Breast epithelium (tissue), 3 donors: ENCODE results near the gene TCP11L2.

Experiments used
- POLR2A ChIP-seq: fragments of 450-650 bp; IDR thresholded peaks from one replicate; pipeline ENCODE4 v1.6.1; 2016; ENCODE audit warnings: antibody characterized with exemption, mild to moderate bottlenecking, moderate library complexity
- TF ChIP-seq, protein P1 (sequence below), 3 donors: fragments of 450-650 bp; IDR thresholded peaks; one replicate each; pipeline ENCODE4 v1.5.1; 2016 to 2017; ENCODE audit warnings: antibody characterized with exemption in 3 of 3, mild to moderate bottlenecking in 3 of 3, moderate library complexity in 3 of 3

DNA sequence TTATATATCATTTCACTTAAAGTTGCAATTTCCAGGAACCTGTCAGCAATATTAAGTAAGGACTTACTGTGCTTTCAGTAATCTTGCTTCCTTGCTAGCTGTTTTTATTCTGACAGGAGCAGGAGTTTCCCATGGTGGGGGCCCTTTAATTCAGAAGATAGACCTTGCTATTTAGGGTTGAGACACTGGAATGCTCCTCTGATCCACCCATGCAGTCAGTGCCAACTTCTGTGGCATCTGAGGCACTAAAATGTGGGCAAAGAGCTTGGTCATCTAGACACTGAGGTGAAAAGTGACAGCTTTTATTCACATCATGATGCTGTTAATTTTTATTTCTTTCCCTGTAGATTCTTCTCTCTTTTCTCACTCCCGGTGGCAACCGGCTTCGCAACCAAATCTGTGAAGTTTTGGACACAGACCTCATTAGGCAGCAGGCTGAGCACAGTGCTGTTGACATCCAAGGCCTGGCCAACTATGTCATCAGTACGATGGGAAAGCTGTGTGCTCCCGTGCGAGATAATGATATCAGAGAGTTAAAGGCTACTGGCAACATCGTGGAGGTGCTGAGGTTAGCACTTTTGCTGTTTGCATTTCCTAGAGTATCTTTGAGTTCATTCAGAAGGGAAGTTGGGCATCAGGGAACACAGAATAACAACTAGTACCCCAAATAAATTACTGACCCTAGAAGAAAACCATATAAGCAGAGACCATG is 18.8 kb downstream of the TCP11L2 start:
- TF ChIP-seq, protein P1, sequence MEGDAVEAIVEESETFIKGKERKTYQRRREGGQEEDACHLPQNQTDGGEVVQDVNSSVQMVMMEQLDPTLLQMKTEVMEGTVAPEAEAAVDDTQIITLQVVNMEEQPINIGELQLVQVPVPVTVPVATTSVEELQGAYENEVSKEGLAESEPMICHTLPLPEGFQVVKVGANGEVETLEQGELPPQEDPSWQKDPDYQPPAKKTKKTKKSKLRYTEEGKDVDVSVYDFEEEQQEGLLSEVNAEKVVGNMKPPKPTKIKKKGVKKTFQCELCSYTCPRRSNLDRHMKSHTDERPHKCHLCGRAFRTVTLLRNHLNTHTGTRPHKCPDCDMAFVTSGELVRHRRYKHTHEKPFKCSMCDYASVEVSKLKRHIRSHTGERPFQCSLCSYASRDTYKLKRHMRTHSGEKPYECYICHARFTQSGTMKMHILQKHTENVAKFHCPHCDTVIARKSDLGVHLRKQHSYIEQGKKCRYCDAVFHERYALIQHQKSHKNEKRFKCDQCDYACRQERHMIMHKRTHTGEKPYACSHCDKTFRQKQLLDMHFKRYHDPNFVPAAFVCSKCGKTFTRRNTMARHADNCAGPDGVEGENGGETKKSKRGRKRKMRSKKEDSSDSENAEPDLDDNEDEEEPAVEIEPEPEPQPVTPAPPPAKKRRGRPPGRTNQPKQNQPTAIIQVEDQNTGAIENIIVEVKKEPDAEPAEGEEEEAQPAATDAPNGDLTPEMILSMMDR (IDR thresholded peaks at IDR 0.05): no peak
- no peak for TF ChIP-seq POLR2A
